NB4 (cell line): ENCODE measurements around the gene STAB2.

Experiments used
- MAX ChIP-seq: IDR thresholded peaks from 2 replicates; pipeline ENCODE4 v1.6.1; 2011; ENCODE audit warnings: low read depth, low read length
- MYC ChIP-seq: IDR thresholded peaks from 2 replicates; pipeline ENCODE4 v1.6.1; 2011; ENCODE audit warnings: low read depth, low read length
- TF ChIP-seq, protein P1 (sequence below): IDR thresholded peaks from one replicate; pipeline ENCODE4 v1.5.1; 2012; ENCODE audit warnings: low read depth, low read length

GRCh38 chr12:103710544-103710943 lies 123.5 kb downstream of the STAB2 start:
- TF ChIP-seq, protein P1, sequence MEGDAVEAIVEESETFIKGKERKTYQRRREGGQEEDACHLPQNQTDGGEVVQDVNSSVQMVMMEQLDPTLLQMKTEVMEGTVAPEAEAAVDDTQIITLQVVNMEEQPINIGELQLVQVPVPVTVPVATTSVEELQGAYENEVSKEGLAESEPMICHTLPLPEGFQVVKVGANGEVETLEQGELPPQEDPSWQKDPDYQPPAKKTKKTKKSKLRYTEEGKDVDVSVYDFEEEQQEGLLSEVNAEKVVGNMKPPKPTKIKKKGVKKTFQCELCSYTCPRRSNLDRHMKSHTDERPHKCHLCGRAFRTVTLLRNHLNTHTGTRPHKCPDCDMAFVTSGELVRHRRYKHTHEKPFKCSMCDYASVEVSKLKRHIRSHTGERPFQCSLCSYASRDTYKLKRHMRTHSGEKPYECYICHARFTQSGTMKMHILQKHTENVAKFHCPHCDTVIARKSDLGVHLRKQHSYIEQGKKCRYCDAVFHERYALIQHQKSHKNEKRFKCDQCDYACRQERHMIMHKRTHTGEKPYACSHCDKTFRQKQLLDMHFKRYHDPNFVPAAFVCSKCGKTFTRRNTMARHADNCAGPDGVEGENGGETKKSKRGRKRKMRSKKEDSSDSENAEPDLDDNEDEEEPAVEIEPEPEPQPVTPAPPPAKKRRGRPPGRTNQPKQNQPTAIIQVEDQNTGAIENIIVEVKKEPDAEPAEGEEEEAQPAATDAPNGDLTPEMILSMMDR, result no peak
- no peak for TF ChIP-seq MYC
- TF ChIP-seq MAX, result no peak
